GM19395 (cell line): Measurements from ENCODE around the gene RNF183.

Experiments used
- ATAC-seq: cut with Tn5 transposase; IDR thresholded peaks from one replicate; pipeline ENCODE4 v1.9.1; 2021; ENCODE audit warnings: mild to moderate bottlenecking, moderate library complexity; ENCODE audit not compliant: unreplicated experiment

RNF183 gene, protein sequence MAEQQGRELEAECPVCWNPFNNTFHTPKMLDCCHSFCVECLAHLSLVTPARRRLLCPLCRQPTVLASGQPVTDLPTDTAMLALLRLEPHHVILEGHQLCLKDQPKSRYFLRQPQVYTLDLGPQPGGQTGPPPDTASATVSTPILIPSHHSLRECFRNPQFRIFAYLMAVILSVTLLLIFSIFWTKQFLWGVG

GRCh38 chr9:113302792-113303418 lies at the start of gene RNF183:
TSS of gene RNF183 (minus strand) at chr9:113303376. CDS start at chr9:113298184, 5,192 bp downstream.
- no peak for ATAC-seq

- ATAC-seq = no peak
Observed at GRCh38 chr9:113352411-113352810, 49.2 kb upstream of the RNF183 start.

DNA sequence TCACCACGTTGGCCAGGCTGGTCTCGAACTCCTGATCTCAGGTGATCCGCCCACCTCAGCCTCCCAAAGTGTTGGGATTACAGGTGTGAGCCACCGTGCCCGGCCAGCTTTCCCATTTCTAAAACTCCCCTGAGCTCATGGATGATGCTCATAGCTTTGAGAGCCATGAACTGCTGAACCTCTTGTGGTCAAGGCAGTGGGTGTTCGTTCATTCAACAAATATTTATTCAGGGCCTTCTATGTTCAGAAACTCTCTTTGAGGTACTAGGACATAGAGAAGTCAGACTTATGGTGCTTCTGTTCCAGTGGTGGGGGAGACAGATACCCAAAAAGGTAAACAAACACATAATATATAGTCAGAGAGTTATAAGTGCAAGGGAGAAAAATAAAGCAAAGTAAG lies 48.8 kb upstream of the RNF183 start:
- no peak for ATAC-seq

DNA sequence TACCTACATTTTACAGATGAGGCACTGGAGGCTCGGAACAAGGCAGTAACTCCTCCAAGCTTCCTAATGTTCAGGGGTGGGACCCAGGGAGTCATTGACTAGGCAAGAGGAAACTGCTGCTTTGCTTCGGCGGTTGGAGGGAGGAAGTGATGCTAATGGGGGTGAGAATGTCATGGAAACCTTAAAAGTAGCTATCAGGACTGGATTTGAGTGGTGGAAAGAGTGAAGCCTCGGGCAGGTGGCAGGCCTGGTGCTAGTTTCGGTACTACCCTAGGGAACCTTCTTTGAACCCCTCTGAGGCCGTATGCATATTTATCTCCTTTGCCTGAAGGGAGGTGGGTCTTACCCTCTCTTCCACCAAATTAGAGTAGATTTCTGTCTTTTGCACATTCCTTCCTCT lies 47.8 kb upstream of the RNF183 start:
- peak; percentile 41 for ATAC-seq

- peak; percentile 27 for ATAC-seq
Observed at GRCh38 chr9:113350107-113350661, 47.0 kb upstream of the RNF183 start.

- peak; percentile 38 for ATAC-seq
Observed at GRCh38 chr9:113349445-113350094, 46.4 kb upstream of the RNF183 start, which contains the start of gene BSPRY. TSS of gene BSPRY (plus strand) at chr9:113349541. CDS start at chr9:113349580, 39 bp downstream.

- no peak for ATAC-seq
Observed at GRCh38 chr9:113349066-113349444, 45.9 kb upstream of the RNF183 start.

DNA sequence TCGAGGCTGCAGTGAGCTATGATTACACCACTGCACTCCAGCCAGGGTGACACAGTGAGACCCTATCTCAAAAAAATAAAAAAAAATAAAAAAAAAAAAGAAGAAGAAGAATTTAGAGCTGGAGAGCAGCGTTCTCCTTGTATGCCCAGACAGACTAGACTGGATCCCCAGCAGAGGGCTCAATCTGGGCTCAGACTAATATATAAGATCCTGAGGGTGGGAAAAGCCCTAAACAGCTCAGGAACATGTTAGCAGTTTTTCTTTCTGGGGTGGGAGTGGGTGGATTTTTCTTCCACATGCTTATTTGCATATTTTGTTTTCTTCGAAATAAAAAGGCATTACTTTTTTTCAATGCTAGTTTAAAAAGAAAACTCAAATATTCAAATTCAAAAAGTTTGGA lies 45.3 kb upstream of the RNF183 start:
- ATAC-seq = no peak

- ATAC-seq = no peak
Observed at GRCh38 chr9:113345671-113346070, 42.5 kb upstream of the RNF183 start.

DNA sequence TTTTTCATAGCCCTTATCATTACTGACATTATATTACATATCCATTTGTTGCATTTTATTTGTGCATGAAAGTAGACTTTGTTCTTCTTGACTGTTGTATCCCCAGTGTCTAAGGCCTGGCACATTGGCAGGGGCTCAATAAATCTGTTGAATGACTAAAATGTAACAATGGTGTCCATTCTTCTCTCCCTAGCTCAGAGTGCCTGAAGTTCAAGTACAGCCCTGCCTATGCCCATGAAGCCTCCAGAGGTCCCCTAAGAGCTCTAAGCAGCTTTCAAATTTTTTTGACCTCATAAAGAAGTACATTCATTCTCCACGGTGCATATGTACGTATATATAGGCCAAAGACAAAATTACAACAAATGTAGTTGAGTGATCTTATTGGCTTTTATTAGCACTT lies 42.0 kb upstream of the RNF183 start:
- no peak for ATAC-seq

GRCh38 chr9:113343732-113344231 lies 40.6 kb upstream of the RNF183 start:
- no peak for ATAC-seq

GRCh38 chr9:113341712-113342410 lies 38.7 kb upstream of the RNF183 start:
- ATAC-seq = no peak

- peak; percentile 98 for ATAC-seq
Observed at GRCh38 chr9:113340011-113340699, 37.0 kb upstream of the RNF183 start, which contains the start of gene WDR31. TSS of gene WDR31 (minus strand) at chr9:113340275. CDS start at chr9:113332022, 8,253 bp downstream.

DNA sequence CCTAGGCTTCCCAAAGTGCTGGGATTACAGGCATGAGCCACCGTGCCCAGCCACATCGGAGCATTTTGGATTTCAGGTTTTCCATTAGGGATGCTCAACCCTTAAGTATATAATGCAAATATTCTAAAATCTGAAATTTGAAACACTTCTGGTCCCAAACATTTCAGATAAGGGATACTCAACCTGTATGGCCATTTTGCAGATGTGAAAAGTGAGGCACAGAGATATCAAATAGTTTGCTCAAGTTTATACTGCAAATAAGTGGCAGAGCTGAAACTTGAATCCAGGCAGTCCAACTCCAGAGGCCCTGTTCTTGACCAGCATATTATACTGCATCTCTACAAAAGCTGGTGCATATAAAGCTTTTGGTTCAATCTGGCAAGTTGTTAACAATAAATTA lies 34.5 kb upstream of the RNF183 start:
- ATAC-seq = no peak

DNA sequence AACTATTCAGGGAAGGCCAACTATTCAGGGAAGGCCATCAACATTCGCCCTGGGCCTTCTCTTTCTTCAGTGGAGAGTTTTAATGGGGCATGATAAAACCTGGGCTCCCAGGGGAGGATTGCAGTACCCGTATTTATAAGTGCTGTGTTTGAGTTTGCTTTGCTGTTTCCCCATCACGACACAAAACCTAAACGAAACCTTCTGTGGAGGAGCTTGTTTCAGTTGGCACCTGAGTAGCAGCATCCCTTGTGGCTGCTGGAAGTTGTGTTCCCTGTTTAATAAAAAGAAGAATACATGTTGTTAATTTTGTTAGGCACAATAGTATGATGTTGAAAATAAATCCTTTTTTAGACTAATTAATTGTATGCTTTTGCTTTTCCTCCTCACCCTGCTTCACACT lies 28.6 kb upstream of the RNF183 start:
- no peak for ATAC-seq

DNA sequence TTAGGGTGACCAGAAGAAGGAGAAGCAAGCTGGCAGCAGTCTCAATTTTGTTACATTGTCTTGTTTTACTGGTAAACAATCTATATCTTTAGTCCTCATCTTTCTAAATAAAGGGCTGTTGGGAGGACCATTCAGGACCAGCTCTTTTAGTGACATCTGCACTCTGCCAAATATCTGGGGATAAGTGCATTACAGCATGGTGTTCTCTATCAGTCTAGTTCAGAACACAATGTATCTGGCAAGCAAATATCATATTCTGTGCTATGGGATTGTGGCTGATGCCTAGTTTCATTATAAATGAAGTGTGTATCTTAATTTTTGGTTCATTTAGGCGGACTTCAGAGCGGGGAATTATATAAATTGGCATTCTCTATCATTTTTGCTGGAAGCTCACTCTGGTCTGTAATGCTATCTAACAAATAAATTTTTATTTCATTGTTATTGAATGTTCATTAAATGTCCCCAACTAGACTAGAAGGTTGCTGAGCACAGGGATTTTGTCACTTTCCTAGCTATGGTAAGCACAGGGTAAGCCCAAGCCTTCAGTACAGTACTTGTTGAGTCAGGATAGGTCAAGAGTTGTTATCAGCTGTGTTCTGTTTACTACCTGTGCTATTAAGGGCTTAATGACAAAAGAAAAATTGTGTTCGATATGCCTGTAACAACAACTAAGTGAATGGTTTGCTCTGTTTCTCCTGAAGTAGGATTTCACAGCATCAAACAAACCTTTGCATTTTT lies 25.0 kb upstream of the RNF183 start:
- ATAC-seq = no peak

DNA sequence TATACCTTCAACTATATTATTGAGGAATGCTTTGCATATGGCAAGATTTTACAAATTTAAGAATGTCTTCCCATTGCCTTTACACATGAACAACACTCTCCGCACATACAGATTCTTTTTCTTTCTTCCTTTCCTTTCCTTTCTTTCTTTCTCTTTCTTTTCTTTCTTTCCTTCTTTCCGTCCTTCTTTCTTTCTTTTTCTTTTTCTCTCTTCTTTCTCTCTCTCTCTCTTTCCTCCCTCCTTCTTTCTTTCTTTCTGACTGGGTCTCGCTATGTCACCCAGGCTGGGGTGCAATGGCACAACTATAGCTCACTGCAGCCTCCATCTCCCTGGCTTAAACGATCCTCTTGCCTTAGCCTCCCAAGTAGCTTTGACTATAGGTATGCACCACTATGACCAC lies 23.1 kb upstream of the RNF183 start:
- ATAC-seq = no peak

DNA sequence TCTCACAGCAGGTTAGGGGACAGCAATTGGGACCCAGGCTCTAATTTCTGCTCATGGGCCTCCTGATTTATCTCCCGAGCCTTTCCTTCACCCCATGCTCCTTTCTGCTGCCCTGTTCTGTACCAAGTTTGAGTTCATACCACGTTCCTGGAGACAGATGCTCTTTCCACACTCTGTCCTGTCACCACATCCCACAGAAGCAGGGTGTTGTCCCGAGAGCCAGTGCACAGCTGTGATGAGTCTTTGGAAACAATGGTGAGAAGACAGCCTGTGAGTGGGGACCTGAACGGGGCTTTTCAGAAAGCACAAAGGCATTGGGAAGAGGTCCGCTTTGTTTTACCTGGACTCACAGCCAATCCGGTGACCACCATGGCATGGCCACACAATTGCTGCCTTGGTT lies 19.5 kb upstream of the RNF183 start:
- no peak for ATAC-seq

DNA sequence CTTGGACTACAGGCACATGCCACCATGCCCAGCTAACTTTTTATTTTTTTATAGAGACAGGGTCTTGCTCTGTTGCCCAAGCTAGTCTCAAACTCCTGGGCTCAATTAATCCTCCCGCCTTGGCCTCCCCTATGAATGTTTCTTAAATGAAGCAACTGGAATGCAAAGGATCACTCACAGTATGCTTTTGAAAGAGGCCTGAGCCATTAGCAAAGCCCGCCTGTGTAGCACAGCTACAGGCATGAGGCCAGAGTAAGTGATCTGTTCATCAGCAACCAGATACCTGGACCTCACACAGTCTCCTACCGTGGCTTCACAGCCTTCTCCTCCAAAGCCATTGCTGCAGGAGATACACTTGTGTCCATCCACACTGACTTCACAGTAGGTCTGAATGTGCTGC lies 16.9 kb upstream of the RNF183 start:
- no peak for ATAC-seq

- ATAC-seq = no peak
Observed at GRCh38 chr9:113319054-113319453, 15.9 kb upstream of the RNF183 start.
